GM18502 (cell line): ENCODE data around the gene PLCB4.

Experiments used
- ATAC-seq: cut with Tn5 transposase; IDR thresholded peaks from one replicate; pipeline ENCODE4 v1.9.1; 2021; ENCODE audit warnings: mild to moderate bottlenecking; ENCODE audit not compliant: unreplicated experiment, poor library complexity

PLCB4 gene

DNA sequence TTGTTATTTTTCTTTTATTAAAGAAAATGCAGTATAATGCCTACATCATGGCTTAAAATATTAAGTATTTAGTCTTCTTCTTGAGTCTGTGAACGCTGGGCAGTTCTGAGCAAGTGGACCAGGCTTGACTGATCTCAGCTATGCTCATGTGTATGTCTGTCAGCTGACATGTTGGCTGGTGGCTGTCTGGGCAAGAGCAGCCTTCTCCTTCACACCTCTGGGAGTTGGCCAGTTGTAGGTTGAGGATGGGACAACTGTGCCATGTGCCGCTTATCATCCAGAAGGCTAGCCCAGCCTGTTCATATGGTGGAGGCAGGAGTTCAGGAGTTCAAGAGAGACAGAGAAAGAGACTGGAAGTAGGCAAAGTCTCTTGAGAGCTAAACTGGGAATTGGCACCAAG is 175.9 kb downstream of the PLCB4 start:
- no peak for ATAC-seq

DNA sequence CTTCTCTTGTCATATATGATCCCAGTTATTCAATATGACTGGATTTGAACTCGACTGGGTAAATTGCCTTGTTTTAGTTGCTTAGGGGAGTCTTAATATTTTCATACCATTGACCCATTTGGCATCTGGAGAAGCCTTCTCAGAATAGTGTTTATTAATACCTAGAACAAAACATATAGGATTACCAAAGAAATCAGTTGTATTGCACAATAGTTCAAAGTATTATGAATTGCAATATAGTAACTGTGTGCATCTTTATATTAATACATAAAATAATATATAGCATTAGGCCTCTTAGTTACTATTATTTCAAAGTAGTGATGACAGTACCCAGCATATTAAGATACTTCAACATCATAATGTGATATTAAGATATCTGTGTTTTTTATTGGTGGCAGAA is 177.8 kb downstream of the PLCB4 start:
- ATAC-seq, result no peak

GRCh38 chr20:9250511-9250910 is 181.6 kb downstream of the PLCB4 start:
- ATAC-seq, result no peak

- no peak for ATAC-seq
These were observed 184.2 kb downstream of the PLCB4 start for GRCh38 chr20:9253006-9253539.

DNA sequence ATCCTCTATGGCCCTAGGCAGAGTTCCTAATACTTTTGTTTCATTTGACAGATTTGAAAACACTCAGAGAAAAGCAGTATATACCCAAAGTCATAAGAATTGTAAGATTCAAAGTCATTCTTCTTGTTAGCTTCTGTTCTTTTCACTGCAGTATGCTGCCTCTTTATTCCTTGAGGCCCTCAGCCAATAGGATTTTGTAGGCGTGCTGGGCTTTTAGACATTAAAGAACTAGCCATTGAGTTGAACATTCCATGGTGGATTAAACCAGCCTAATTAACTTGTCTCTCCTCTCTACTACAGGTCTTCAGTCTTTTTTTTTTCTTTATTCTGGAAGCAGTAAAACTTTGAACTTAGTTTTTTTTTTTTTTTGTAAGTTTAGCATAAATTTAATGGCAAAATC is 186.3 kb downstream of the PLCB4 start:
- ATAC-seq, result no peak

DNA sequence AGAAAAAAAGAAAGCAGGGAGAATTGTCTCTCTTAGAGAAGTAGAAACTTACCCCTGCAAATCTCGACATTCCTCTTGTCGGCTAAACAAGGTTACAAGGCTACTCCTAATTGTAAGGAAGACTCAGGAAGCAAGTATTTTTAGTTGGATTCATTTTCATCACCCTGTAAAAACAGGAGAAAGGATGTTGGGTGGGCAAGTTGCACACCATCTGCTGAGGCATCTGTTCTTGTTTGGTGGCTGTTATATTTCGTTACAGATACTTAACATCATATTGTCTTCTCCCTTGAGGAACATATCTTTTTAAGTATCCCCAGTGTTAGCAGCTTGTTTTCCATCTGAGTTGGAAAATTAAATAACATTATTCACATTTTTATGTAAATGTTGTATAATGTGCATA is 187.5 kb downstream of the PLCB4 start:
- no peak for ATAC-seq

GRCh38 chr20:9258901-9259300 is 190.0 kb downstream of the PLCB4 start:
- no peak for ATAC-seq

GRCh38 chr20:9260027-9260426 is 191.1 kb downstream of the PLCB4 start:
- ATAC-seq, result no peak

- no peak for ATAC-seq
These were observed 192.9 kb downstream of the PLCB4 start for GRCh38 chr20:9261781-9262180.

DNA sequence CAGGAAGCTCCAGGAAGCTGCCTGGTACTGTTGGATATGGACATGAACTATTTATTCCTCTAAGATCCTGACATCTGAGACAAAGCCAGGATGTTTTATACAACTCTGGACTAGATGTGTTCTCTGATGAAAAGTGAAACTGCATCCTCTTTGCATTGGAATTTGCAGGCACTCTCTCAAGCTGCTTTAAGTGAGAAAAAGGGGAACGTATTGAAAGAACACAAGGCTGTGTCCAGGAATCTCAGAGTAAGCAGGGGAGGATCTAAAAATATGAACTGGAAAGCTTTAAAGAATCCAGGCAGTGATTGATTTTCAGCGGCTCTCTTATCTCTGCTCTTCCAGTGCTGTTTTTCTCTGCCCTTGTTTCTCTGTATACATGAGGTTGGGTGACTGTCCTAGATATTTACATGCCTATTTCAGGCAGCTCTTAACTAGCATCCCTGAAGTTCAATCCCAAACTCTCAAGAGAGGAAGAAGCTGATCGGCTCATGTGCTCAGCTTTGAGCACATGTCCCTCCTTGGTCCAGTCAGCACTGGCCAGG is 193.8 kb downstream of the PLCB4 start:
- no peak for ATAC-seq

DNA sequence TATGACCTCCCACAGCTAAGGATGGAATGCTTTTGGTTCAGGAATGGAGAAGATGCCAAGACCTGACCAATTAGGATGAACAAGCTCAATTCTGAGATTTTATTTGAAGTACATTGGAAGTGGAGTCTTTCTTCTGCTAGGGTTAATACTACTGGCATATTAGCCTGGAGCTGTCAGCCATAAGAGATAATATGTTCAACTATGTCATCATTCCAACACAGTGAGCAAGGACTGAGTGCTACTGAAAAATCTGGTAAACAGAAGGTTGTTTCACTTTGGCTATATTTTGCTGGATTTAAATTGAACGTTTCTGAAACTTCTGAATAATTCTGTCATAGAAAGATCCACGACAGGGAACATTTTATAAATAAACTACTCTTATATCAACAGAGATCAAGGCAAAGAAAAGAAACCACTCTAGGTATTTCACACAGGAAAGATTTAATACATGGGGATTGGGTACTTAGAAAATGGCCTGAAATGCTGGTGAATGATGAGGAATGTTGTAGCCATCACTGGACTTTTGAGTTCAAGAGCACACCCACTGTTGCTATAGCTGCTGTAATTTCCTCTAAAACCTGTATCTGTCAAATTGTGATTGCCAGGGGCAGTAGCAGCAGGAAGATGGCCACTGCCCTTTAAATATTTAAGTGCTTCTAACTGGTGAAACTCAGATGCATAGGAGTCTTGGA is 200.5 kb downstream of the PLCB4 start:
- no peak for ATAC-seq

DNA sequence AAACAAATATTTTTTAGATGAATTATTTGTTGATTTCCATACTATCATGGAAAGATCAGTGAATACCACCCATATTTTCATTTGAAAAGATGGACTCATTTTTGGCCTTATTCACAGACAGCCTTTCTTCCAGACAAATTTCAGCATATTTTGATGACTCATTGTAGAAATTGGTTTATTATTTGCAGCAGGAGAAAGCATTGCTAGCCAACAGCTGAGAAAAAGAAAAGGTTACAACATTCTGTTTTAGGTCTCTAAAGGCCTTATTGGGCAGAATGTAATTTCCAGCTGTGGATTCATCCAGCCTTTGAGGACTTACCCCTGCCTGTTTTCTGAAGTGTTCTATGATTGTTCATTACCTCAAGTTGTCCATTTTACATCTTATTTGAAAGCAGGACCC is 201.9 kb downstream of the PLCB4 start:
- no peak for ATAC-seq

DNA sequence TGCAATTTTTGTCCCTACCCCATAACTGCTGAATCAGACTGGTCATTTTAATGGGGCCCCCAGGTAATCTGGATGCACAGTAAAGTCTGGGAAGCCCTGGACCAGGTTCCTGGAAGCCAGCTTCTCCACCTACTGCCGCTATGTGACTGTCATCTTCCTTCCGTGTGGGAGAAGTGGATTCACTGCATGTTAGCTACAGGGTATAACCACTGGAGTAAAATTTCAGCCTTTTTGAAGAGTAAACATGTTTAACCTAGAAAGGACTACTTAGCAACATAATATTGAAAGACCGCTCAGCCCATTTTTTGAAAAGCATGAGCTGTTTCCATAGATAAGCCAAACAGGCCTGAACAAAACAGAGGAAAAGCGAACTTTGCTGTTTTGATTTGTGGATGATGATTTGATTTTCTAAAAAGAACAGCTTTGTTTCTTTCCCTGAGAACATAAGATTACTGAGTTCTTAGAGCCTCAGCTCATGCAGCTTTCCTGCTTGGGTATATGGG is 208.1 kb downstream of the PLCB4 start:
- ATAC-seq, result no peak

DNA sequence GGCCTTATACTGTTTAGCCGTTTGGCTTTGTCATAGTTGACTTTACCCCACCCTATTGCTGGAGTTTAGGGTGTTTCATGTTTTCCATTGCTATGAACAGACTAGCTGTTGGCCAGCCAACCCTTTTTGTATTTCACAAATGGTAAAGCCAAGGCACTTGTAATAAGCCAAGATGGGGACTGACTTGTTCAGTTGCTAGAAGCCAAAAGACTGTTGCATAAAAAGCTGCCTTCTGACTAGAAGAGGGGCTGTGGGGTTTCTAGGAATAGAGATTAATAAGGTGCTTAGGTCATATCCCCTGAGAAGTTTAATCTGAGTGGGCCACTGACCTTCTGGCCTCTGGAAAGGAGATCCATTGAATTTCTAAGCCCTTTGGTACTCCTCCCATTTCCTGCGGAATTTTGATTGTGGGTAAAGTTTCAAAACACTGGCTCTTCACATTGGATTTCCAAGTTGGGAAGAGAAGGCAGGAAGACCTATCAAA is 211.1 kb downstream of the PLCB4 start:
- no peak for ATAC-seq

GRCh38 chr20:9280666-9281065 is 211.8 kb downstream of the PLCB4 start:
- ATAC-seq, result no peak

- ATAC-seq, result no peak
These were observed 212.9 kb downstream of the PLCB4 start for GRCh38 chr20:9281803-9282202.

GRCh38 chr20:9285617-9286016 is 216.7 kb downstream of the PLCB4 start:
- no peak for ATAC-seq

DNA sequence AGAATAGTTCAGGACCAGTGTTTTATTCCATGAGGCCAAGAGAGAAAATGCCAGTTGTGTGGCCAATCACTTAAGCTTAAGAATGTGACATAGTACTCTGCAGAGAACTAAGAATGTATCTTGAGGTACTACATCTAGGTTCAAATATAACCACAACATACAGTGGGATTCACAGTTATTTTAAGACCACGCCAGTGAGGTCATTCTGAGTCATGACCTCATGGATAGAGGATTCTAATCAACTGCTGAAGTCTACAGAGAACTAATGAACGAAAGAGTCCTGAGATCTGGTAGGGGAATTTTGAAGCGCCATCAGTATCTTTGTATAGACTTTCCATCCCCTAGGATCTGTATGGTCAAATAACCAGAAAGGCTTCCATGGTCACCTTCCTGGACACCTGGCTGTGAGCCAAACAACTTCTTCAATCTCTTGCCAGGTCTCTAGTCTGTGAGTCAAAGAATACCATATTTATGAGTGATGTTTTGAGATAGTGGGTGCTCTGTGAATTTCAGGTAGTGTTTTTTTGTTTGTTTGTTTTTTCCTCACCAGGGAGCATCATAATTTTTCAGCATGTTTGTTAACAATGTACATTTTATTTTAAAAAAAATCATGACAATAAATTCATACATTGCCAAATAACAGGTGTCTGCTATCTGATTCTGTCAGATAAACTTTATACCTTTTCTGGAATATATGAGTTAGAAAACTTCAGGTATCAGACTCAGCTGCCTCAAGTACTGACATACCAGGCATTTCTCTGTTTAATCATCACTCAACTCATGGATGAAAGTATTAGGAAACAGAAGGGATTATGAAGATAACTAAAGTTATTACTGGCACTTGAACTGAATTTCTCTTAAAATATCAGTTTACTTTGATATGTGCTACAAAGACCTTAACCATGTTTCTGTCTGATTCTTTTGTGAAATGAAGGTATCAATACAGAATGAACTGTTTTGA is 217.9 kb downstream of the PLCB4 start:
- no peak for ATAC-seq

DNA sequence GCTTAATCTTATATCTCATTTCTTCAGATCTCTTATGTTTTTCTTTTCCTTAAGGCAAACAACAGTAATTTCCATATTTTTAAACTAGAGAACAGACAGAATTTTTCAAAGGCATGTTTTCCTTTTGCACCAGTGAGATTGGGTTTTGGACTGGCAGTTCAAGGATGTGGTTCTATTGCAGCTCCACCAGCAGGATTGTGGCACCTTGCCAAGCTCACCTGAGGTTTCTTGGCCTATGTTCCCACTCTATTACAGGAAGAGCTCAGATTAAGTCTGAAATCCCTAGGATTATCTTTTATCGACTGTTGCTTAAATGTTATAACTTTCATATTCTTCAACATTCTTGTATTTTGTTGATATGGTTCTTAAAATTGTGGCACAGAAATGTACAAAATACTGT is 218.9 kb downstream of the PLCB4 start:
- ATAC-seq, result no peak

- ATAC-seq, result no peak
These were observed 221.4 kb downstream of the PLCB4 start for GRCh38 chr20:9290331-9290730.

GRCh38 chr20:9293145-9293544 is 224.3 kb downstream of the PLCB4 start:
- no peak for ATAC-seq
